CD4-positive, alpha-beta T cell treated with Interleukin-15 for 4 hours (primary cell): ENCODE data around the gene DEGS2.

ENCODE experiments used
- DNase-seq: peaks from one replicate; pipeline ENCODE4 v3.0.0-alpha.2; 2020; ENCODE audit warnings: low spot score

DEGS2 gene

DNA sequence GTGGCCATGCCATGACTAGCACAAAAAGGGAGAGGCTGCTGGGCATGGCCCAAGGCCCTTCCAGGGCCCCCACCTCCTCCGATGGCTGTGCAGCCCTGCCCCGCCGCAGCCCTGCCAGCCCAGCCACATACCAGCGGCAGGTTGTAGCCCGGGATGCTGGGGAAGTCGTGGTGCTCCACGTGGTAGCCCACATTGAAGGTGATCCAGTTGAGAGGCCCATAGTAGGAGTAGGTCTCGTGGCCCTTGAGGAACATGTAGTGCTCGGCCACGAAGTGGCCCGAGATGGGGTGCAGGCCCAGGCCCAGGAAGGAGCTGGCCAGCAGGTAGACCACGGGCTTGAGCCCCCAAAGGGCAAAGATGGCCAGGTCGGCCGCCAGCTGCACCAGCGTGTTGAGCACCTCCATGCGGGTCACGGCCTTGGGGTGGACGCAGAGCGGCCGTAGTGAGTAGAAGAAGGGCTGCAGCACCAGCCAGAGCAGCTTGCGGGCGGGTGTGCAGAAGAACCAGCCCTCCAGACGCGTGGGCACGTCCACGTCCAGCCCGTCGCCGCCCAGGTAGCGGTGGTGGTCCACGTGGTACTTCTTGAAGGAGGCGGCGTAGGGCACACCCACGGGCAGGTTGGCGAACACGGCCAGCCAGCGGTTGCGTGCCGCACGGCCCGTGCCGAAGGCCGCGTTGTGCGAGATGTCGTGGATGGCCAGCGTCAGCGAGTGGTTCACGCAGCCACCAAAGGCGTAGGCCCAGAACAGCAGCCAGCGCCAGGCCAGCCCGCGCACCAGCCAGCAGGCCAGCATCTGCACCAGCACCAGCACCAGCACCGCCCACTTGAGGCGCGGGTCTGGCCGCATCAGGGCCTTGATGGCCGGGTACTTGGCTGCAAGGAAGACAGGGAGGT is 10.4 kb downstream of the DEGS2 start:
- DNase-seq: no peak

DNA sequence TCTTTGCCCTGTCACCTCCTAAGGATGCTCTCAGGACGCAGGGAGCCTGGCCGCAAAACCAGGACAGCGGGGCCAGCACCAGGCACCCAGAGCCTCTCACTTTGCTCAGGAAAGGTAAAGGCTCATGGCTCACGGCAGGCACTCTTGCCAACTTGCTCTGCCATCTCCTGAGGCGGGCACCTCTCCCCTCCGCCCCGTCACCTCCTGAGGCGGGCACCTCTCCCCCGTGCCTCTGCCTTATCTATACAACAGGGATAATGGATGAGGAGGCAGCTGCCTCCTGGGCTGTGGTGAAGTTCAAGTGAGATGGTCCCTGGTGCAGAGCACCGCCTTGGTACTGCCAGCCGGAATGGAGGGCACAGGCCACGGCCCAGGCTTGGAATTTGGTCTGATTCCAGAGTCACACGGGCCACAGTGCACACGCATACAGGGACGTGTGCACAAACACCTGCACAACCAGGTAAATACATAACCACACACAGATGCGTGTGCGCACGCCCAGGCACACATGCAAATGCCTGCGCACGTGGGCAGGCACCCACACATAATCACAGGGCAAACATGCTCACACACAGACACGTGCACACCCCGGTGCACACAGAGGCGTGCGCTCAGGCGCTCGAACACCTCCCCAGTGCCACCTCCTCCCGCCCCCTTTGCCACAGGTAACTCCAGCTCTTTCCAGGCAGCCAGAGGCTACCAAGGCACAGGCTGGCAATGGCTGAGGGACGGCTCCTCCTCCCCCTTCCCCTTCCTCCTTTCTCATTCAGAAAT is 11.6 kb downstream of the DEGS2 start:
- DNase-seq: no peak

DNA sequence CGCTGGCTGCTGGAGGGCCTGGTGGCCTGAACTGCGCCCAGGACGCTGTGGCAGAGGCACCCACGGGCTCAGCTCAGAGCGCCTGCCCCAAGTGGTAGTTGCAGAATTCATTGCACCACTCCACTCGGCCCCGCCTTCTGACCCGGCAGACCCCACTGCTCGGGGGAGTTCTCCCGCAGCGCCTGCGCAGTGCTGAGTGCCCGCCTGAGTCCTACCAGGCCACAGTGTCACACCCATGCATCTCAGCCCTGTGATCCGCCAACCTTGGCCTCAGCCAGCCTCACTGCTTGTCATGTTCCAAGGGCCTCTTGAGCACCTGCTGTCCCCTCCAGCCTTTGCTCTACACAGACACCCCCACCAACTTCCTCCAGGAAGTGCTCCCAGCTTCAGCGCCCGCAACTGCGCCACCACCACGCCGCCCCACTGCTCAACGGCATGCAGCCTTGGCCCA is 12.2 kb downstream of the DEGS2 start:
- peak; percentile 64 for DNase-seq

DNA sequence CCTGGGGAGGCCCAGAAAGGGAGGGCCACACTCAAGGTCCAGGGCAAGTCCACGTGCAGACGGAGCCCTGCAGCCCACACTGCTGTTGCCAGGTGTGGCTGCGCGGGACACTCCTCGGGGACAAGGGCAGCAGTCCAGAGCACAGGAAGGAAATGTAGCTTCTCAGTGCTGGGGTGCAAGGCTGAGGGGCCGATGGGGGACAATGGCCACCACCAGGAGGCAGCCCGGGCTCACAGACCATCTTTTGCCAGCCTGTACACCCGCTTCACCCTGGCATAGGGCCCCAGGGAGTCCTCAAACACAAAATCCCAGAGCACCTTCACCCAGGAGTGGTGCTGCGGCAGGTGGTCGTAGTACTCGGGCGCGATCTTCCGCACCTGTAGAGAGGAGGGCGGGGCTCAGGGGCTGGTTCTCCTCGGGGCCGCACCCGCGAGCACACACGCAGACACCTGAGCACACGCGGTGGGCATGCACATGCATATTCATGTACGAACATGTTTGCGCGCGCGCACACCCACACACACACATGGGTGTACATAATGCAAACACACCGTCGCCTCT is 12.8 kb downstream of the DEGS2 start:
- no peak for DNase-seq

DNA sequence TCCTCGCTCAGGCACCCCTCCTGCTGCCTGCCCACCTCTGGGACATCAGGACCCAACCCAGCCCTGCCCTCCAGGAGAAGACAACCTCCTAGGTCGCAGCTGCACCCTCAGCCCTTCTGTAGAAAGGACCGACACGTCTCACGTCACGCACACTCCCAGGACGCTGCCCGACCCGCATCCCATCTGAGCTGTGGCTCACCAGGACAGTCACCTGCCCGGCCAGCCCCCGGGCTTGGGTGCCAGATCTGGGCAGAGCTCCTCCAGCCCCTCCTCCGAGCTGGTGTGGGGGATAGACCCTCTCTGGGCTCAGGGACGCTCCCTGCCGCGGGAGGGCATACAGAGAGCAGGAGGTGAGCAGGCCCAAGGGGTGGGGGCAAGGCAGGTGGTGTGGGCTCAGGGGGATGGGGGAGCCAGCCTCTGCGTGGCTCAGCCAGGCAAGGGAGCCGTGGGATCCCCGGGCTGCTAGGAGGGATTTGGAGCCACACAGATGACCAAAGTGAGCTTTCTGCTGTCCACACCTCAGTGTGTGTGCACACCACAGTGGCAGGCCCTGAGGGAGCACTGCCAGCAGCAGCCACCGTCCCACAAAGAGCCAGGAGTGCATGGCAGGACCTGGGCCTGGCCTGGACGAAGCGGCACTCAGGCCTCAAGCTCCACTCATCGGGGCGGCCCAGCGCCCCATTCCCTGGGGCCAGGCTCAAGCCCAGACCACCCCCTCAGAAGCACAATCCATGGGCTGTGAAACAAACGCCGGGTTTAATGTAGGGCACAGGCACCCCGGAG is 13.6 kb downstream of the DEGS2 start:
- no peak for DNase-seq

DNA sequence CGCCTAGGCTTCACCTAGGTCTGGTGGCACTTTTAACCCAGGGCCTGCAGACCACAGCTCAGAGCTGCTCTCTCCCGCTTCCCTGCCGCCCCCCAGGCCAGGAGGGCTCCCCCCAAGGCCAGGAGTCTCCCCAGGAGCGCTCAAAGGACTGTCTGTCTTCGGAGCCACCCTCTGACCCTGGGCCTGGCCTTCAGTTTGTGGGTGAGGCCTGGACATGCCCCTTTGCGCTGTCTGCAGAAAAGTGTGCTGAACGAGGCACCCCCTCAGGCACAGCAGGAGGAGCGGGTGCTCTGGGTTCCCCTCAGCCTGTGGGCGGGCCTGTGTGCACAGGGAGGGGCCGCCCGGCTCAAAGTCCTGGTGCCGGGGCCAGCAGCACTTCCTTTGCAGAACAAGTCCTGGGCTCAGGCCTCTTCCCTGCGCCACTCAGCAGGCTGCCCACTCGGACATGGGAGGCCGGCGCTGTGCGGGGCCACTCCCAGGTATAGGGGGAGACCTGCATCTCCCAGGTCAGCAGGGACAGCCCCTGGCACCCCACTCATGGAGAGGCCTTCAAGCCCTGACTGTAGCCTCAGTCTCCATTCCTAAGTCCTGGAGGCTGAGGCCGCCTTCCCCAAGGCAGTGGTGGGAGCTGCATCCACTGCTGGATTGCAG is 14.3 kb downstream of the DEGS2 start:
- no peak for DNase-seq

DNA sequence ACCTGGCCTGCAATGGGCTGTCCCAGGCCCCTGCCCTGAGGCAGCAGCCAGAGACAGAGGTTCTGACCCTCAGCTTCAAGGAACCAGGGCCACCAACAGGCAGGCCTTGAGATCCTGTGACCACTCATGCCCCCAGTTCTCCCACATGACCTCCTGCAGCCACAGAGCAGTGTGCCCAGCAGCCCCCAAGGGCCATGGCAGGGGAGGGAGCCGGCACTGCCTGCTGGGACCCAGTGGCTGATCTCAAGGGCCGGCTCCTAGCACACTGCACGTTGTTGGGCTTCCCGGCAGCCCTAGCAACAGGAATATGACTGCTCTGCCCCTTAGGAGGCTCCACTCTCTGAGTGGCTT is 14.8 kb downstream of the DEGS2 start:
- DNase-seq: no peak

DNA sequence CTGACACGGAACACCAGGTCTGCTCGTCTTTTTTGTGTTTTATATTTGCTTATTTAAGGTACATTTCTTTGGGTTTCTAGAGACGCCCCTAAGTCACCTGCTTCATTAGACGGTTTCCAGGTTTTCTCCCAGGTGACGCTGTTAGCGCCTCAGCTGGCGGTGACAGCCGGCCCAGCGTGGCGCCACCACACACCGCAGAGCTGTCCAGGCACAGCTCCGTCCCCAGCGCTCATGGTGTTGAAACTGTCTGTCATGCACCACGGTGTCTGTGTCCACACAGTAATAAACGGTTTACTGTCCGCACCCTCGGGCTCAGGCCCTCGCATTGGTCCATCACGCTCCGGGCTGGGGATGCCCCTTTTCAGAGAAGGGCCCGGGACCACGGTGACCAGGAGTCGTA is 15.5 kb downstream of the DEGS2 start:
- DNase-seq: no peak

DNA sequence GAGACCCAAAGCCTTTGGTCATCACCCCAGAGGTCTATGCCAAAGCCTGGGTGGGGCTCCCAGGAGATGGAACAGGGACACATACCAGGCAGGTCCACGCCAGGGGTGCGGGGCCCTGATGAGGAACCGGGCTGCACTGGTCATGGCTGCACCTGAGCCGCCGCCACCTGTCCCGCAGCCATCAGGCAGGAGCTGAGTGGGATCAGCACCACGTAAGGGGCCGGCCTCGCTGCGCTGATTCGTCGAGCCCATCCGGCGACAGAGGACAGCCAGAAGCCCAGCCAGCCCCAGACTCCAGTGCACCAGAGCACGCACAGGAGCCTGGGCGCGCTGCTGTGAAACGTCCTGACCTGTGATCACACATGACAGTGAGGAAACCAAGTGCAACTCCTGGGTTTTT is 15.9 kb downstream of the DEGS2 start:
- no peak for DNase-seq

DNA sequence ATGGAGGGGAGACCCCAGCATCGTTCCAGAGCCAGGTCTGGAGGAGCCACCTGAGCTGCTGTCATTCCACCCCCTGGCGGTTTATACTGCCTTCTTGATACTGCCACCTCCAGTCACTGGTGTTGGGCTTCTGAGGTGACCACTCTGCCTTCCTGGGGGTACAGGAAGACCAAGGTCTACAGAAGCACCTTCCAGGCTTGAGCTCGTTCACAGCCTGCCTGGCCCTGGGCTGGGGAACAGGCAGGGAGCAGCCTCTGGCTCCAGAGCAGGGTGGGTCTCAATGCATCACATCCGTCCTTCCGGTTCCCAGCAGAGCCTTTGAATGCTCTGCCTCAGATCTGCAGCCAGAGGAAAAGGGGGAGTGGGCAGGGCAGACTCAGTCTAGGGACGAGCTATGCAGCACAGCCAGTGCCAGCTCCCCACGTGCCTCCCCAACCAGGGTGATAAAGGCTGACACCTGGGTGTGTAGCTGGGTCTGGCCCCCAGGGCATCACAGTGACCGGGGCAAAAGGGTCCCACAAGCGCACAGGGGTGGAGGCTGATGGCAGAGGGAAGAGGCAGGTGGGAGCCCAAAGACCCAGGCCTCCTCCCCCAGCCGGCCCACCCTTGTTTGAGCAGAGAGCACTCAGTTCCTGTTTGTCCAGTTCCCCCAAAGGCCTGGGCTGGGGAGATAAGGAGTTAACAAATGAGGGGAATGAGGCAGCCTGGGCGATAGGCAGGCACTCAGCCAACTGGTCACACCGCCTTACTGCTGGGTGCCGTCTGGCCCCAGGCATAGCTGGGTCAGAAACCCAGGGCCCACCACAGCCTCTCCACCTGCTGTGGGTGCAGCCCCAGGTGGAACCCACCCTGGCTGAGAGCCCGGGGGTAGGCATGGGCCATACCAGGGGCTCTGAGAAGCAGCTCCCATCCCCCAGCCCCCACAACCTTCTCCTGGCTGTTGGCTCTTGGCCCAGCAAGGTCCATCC is 17.1 kb downstream of the DEGS2 start:
- no peak for DNase-seq

DNA sequence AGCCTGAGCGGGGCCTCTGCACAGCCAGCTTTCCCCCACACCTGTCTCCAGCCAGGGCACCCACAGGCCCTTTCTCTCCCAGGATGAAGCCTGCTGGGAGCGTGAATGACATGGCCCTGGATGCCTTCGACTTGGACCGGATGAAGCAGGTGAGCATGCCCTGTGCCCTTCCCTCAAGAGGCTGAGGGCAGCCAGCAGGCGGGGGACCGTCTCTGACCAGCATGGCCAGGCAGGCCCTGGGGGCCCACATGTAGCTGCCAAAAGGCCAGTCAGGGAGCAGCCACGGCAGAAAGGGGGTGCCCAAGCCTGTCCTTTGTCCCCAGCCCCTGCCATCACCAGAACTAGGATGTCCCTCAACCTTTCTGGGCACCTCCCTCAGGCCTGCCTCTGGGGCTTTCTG is 18.3 kb downstream of the DEGS2 start:
- no peak for DNase-seq

DNA sequence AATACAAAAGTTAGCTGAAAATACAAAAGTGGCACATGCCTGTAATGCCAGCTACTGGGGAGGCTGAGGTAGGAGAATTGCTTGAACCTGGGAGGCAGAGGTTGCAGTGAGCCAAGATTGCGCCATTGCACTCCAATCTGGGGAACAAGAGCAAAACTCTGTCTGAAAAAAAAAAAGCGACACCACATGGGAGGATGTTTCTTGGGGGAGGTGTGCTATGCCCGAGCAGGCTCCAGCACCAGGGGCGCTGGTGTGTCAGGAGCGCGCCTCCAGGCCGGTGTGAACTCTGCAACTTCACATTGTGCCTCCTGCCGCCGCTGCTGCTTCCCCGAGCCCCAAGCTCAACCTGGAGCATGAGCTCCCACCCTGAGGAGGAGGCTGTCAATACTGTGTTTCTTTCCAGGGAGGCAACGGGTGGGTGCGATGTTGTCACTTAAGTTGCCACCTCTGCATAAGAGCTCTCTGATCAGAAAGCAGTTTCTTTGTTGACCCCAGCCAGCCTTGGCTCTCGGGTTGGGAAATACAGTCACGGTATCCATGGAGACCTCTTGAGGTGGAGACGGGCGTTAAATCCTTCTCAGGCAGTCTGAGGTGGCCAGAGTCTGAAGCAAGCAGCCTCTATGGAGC is 18.9 kb downstream of the DEGS2 start:
- DNase-seq: no peak

DNA sequence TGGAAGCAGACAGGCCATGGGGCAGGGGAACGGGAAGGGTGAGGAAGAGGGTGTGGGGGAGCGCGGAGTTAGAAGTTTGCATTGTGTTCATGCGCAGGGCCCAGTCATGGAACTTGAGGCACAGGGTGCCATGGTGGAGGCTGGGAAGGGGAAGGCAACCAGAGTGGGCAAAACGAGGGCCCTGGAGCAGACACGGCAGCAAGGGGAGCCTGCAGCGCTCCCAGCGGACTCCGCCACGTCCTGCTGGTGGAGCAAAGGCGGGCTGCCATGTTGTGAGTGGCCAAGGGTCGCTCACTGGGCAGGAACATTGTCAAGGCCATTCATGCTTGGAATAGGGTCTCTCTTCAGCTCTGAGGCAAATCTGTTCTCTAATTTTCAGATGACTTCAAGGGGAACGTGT is 20.5 kb downstream of the DEGS2 start:
- DNase-seq: no peak

DNA sequence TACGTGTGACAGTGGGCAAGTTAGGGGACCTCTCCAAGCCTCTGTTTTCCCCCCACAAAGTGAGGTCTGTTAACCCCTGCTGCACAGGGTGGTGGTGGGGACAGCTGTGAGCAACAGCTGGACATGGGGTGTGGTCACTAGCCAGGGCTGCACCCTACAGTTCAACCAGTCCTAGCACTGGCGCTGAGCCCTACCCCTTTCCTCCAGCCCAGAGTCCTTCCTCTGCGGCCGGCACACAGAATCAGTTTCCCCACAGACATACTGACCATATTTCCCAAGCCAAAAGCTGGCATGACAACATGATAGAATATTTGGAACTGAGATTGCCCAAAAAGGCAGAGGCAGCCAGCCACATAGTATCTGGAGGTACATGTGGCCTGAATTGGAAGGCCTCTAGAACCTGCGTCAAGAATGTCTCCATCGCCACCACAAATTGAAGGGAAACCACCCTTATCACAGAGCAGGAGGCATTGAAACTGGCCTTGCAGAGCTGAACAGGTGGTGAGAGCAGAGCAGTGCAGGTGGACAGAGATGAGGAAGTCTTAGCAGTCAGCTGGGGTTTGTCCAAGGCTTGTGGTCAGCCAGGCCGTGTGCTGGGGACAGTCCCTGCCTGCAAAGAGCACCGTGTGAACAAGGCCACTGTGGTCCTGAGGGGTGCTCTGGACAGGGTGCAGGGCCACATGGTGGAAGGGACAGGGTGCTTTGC is 21.2 kb downstream of the DEGS2 start:
- DNase-seq: no peak

DNA sequence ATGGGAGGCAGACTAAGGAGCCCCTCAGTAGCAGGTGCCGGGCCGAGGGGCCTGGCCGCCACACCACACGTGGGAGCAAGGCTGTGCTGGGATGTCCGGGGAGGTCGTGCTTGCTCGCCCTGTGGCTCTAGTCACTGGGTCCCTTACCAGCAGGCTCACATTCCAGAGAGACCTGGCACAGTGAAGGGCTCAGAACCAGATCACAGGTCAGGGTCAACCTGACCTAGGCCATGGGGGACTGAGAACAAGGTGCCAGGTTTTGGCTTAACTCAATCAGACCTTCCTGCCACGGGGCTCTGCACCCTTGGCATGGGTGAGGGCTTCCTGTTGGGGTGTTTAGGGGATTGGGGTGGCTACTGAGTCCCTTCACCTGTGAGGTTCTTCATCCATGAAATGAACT is 22.3 kb downstream of the DEGS2 start:
- DNase-seq: no peak

DNA sequence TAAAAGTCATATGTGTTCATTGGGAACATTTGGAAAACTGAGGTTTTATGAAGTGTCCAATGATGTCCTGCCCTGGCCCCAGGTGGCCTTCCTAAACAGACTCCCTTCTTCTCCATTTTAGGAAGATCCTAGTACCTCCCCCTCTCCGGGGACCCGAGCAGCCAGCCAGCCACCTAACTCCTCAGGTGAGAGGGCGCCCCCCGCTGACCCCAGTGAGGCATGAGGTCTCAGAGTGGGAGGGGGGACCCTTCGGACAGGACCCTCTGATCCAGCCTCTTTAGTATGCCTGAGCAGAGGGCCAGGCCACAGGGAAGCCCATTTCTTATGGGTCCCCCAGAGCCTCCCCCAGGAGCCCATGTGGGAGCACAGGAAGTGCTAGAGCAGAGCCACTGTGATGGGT is 23.7 kb downstream of the DEGS2 start:
- DNase-seq: no peak

DNA sequence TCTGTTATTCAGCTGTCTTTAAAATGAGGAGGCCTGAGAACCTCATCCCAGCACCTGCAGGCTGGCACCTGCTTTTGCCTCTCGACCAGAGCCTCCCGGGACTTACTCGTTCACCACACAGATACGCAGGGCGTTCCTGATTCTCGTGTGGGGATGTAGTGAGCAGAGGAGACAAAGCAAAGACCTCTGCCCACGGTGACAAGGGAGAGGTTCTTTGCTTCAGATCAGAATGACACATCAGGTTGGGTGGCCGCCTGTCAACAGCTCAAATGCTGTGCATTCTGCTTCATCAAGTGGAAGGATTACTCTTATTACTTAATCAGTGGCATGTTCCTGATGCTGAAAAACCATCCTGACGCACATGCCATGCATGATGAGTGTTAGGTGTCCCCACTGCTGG is 24.4 kb downstream of the DEGS2 start:
- no peak for DNase-seq

DNA sequence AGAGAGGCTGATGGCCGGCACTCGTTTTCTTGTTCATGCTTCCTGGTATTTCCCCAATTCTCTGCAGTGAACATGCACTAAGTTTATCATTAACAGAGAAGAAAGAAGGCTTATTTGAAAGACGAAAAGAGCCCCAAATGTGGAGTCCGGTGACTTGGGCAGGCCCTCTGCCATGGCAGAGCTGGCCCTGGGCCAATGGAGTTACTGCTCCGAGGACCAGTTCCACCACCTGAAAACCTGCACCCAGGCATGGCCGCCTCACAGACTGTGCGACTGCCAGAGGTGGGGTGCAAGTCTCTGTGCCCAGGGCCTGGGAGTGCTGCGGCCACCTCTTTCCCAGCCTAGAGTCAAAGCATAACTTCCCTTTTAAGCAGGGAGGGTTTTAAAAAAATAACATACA is 24.9 kb downstream of the DEGS2 start:
- no peak for DNase-seq

DNA sequence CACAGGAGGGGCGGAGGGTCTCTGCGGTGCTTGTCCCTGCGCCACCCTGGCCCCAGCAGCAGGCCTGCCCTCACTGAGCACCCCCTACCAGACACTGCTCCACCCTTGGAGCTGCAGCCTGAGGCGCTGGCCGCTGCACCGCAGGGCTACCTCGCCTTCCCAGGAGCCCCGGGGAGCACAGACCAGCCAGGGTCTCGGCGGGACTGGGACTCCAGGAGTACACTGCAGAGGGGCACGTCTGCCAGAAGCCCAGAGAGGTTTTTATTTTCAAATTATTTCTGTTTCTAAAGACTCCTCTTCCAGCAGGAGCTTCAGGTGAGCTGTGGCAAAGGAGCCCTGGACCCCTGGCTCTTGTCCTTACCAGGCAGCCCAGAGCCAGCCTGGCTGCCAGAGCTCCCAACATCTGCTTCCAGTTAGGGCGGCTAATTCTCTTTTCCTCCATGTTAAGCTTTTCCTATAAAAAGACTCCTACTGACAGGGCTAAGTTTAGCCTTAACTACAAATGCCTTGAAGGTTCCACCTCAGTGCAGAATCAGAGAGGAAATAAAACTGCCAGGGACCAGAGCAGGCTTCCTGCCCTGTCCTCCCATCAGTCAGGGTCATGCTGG is 26.4 kb downstream of the DEGS2 start:
- DNase-seq: no peak
